ENCODE results near the gene RBP2. TPM values are rescaled to one million over a fixed set of nuclear protein-coding genes. Genes with fewer than 3 reads are reported as not detected.

Gene RBP2
- not detected in 2 replicates for total RNA-seq

GRCh38 chr3:139476348-139476747 lies at the start of gene RBP2:
Gene RBP2 (minus strand): TSS chr3:139476516. CDS start chr3:139476459, 57 bp downstream.

Other genes starting within 250 kb of the RBP2 start
- 69.7 and 93.7 TPM in 2 replicates for gene MRPS22, start 132.5 kb downstream of the RBP2 start, total RNA-seq
- gene COPB2, start 86.9 kb downstream of the RBP2 start, total RNA-seq = 228 and 256 TPM in 2 replicates
- gene RBP1, start 63.2 kb upstream of the RBP2 start, total RNA-seq = 2.4 and 4.6 TPM in 2 replicates
- gene NMNAT3, start 201.5 kb upstream of the RBP2 start, total RNA-seq = under 0.01 and 0.43 TPM in 2 replicates